Hepatocyte (in vitro differentiated cells): ENCODE results near the gene LRRC43. TPM values are rescaled to one million over a fixed set of nuclear protein-coding genes. Genes with fewer than 3 reads are reported as not detected.

Source experiments
- DNase-seq: peaks from one replicate; pipeline ENCODE4 v3.0.0-alpha.2; 2016; ENCODE audit warnings: low spot score
- H2AFZ ChIP-seq: fragments of 200-600 bp; sonication (generic); 2 replicates; pipeline ENCODE4 v1.6.0; 2016; ENCODE audit warnings: antibody characterized with exemption, mild to moderate bottlenecking
- H3K27ac ChIP-seq: fragments of 200-600 bp; sonication (generic); 2 replicates; pipeline ENCODE4 v1.5.1; 2016; ENCODE audit warnings: mild to moderate bottlenecking
- H3K27me3 ChIP-seq: fragments of 200-600 bp; sonication (generic); 2 replicates; pipeline ENCODE4 v1.6.1; 2016
- H3K36me3 ChIP-seq: fragments of 200-600 bp; sonication (generic); replicated peaks from 2 replicates; pipeline ENCODE4 v1.5.1; 2016; ENCODE audit warnings: low read depth; ENCODE audit not compliant: insufficient read depth
- H3K4me1 ChIP-seq: fragments of 200-600 bp; sonication (generic); 2 replicates; pipeline ENCODE4 v1.5.1; 2016; ENCODE audit warnings: mild to moderate bottlenecking, moderate library complexity; ENCODE audit not compliant: insufficient read depth
- H3K4me2 ChIP-seq: fragments of 200-600 bp; sonication (generic); 2 replicates; pipeline ENCODE4 v1.6.0; 2016
- H3K4me3 ChIP-seq: fragments of 200-600 bp; sonication (generic); 2 replicates; pipeline ENCODE4 v1.5.1; 2016; ENCODE audit warnings: mild to moderate bottlenecking
- H3K79me2 ChIP-seq: fragments of 200-600 bp; sonication (generic); 2 replicates; pipeline ENCODE4 v1.6.0; 2017; ENCODE audit warnings: mild to moderate bottlenecking
- H3K9me2 ChIP-seq: fragments of 200-600 bp; sonication (generic); replicated peaks from 2 replicates; pipeline ENCODE4 v1.6.0; 2017; ENCODE audit warnings: mild to moderate bottlenecking; ENCODE audit not compliant: insufficient read depth
- H3K9me3 ChIP-seq: fragments of 200-600 bp; sonication (generic); 2 replicates; pipeline ENCODE4 v1.5.1; 2016; ENCODE audit warnings: low read depth, mild to moderate bottlenecking
- H4K20me1 ChIP-seq: fragments of 200-600 bp; sonication (generic); 2 replicates; pipeline ENCODE4 v1.6.0; 2016; ENCODE audit warnings: mild to moderate bottlenecking; ENCODE audit not compliant: insufficient read depth, poor library complexity, severe bottlenecking
- CTCF ChIP-seq: fragments of 200-600 bp; sonication (generic); IDR thresholded peaks from 2 replicates; pipeline ENCODE4 v1.5.1; 2016; ENCODE audit warnings: antibody characterized with exemption, mild to moderate bottlenecking; ENCODE audit not compliant: poor library complexity
- EZH2 ChIP-seq: fragments of 200-600 bp; sonication (generic); IDR thresholded peaks from 2 replicates; pipeline ENCODE4 v1.6.1; 2016; ENCODE audit warnings: antibody characterized with exemption, mild to moderate bottlenecking, borderline replicate concordance
- EZH2phosphoT487 ChIP-seq: fragments of 200-600 bp; sonication (generic); IDR thresholded peaks from one replicate; pipeline ENCODE4 v1.6.1; 2018; ENCODE audit warnings: antibody characterized with exemption, mild to moderate bottlenecking, low read depth, moderate library complexity; ENCODE audit not compliant: unreplicated experiment, severe bottlenecking
- WGBS: methylation state at CpG from one replicate; pipeline ENCODE4 v1.1.6; 2016; ENCODE audit warnings: low lambda C conversion rate; ENCODE audit errors: missing lambda C conversion rate; 5-methylcytosine and 5-hydroxymethylcytosine counted together
- polyA plus RNA-seq: library from polyadenylated mRNA; unstranded; fragments of >200 nt; fragmentation: Nextera tagmentation; extraction: Ambion mirVana; gene quantifications from 2 replicates; pipeline ENCODE4 v1.2.1, GENCODE V29; 2016
- total RNA-seq: library from RNA; depleted of rRNA; stranded (reverse); fragments of >200 nt; gene quantifications from 2 replicates; pipeline ENCODE4 v1.2.3, GENCODE V29; 2014

The LRRC43 gene
- total and polyA plus RNA-seq, 2 experiments from 2014 or later: 1.7 TPM

- H4K20me1 ChIP-seq: no peaks in the 10 kb centered on the region
- DNase-seq: peak; percentile 6
- H3K4me3 ChIP-seq: no peak overlapping the region
- no peak overlapping the region for H3K27ac ChIP-seq
- WGBS: 93% methylated on average over 21 of the region's 21 CpGs
- no peaks in the 10 kb centered on the region for H3K79me2 ChIP-seq
- H2AFZ ChIP-seq: no peak overlapping the region
- no peaks in the 10 kb centered on the region for H3K36me3 ChIP-seq
- TF ChIP-seq CTCF (no peak), EZH2 (no peak)
- no peaks in the 10 kb centered on the region for H3K4me1 ChIP-seq
- no peaks in the 10 kb centered on the region for H3K9me3 ChIP-seq
- no peak overlapping the region for H3K4me2 ChIP-seq
- H3K27me3 ChIP-seq: no peaks in the 10 kb centered on the region
- H3K9me2 ChIP-seq: no peaks in the 10 kb centered on the region
Observed at GRCh38 chr12:122141911-122142725, 40.8 kb upstream of the LRRC43 start.

GRCh38 chr12:122142857-122143256 lies 40.1 kb upstream of the LRRC43 start:
- Histone ChIP-seq H2AFZ (no peak overlapping the region), H3K4me1 (no peaks in the 10 kb centered on the region), H3K79me2 (no peaks in the 10 kb centered on the region), H4K20me1 (no peaks in the 10 kb centered on the region), H3K4me3 (no peak overlapping the region), H3K9me3 (no peaks in the 10 kb centered on the region), H3K27ac (no peak overlapping the region), H3K4me2 (no peak overlapping the region), H3K36me3 (no peaks in the 10 kb centered on the region), H3K9me2 (no peaks in the 10 kb centered on the region), H3K27me3 (no peaks in the 10 kb centered on the region)
- TF ChIP-seq CTCF (no peak), EZH2phosphoT487 (no peak), EZH2 (no peak)
- DNase-seq: no peak
- WGBS: 51% methylated on average over 6 of the region's 6 CpGs

GRCh38 chr12:122144885-122145284 lies 38.0 kb upstream of the LRRC43 start:
- no peaks in the 10 kb centered on the region for H3K27me3 ChIP-seq
- no peaks in the 10 kb centered on the region for H3K4me1 ChIP-seq
- H4K20me1 ChIP-seq: no peaks in the 10 kb centered on the region
- no peak overlapping the region for H3K27ac ChIP-seq
- H3K36me3 ChIP-seq: no peaks in the 10 kb centered on the region
- WGBS: 95% methylated on average over 12 of the region's 12 CpGs
- H3K4me3 ChIP-seq: no peak overlapping the region
- H3K9me2 ChIP-seq: no peaks in the 10 kb centered on the region
- TF ChIP-seq EZH2phosphoT487 (no peak), EZH2 (no peak), CTCF (no peak)
- H3K4me2 ChIP-seq: no peak overlapping the region
- no peak overlapping the region for H2AFZ ChIP-seq
- DNase-seq: no peak
- no peaks in the 10 kb centered on the region for H3K9me3 ChIP-seq
- no peaks in the 10 kb centered on the region for H3K79me2 ChIP-seq
